GM18517 (cell line): Measurements from ENCODE around the gene MIGA2.

ENCODE experiments used
- ATAC-seq: cut with Tn5 transposase; IDR thresholded peaks from one replicate; pipeline ENCODE4 v1.9.1; 2021; ENCODE audit warnings: mild to moderate bottlenecking, moderate library complexity; ENCODE audit not compliant: unreplicated experiment

Gene MIGA2

DNA sequence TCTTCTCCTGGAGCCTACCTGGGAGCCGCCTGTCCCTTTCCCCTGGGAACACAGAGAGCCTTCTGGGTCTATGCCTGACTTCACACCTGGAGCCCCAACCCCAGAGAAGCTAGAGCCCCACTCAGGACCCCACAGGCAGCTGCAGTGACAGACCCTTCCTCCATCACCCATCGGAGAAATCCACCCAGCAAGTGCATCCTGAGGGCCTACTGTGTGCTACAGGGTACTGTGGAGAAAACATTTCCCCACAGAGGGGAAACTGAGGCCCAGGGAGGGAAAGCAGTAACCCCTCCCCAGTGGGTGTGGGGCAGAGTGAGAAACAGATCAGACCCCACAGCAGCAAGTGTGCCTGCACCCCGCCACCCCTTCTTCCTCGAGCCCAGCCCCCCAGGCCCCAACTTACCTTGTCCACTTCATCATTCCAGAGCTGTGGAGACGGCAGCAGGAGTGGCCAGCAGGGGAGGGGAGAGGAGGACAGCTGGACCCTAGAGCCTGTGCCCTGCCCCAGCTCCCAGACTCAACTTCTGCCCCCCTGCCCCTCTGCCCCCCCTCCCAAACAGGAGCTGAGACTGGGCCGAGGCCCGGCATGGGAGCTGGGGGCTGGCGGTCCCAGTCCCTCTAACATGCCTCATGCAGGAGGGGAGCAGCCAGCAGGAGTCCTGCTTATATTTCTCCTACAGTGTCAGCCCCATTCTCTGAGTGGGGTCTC, 26.0 kb upstream of the MIGA2 start:
- no peak for ATAC-seq

- no peak for ATAC-seq
These were observed 25.3 kb upstream of the MIGA2 start for GRCh38 chr9:129011170-129011569.

- no peak for ATAC-seq
These were observed 24.7 kb upstream of the MIGA2 start for GRCh38 chr9:129011761-129012181.

DNA sequence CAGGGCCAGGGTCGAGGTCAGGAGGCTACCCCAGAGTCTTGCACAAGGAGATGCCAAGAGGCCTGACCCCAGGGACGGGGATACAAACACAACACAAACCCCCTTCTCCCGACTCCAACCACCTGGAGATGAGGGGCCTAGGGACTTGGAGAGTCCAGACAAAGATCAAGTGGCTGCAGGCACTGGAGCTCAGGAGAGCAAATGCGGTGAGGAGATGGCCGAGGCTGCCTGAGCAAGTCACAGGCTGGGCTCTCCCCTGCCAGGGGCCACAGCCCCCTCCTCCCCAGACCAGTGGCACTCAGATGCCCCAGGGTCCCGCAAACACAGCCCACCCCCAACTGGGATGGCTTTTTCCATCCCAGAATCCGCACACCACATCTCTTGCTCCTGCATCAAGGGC, 24.1 kb upstream of the MIGA2 start:
- ATAC-seq, result no peak

DNA sequence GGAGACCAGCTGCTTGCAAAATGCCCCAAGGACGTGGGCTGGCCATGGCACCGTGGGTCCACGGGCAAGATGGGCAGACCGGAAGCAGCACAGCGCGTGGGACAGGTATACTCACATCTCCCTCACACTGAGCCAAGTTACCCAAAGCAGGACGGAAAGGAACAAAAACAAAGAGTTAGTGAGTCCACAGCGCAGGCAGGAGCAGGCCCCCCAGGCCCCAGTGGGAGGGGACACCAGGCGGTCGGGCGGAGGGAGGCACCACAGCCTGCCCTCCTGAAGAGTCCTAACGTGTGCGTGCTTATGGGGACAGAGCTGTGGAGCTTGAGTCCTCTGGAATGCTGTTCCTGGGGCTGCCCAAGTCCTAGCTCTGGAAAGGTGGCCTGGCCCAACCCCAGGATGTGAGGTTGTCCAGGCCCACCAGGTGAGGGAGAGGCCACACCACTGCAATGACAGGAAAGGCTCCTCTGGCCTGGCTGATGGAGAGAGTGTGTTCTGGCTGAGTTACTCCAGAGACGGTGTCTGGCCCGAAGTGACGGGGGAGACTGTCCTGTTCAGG, 23.5 kb upstream of the MIGA2 start:
- no peak for ATAC-seq

DNA sequence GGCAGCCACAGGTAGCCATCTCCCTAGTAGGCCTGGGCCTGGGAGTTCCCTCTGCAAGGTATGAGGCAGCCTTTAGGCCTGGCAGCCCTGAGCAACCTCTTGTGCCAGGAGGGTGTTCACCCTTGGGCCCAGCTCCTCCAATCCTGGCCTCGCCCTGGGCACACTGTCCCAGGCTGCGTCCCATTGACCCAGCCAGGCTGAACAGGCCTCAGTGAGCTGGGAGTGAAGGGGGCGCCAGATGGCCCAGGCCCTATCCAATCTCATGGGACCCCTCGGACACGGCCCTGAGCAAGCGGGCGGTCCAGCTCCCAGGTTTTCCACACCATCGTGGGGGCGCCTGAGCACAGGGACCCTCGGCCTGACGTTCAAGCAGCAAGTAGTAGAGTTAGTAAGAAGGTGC, 22.8 kb upstream of the MIGA2 start:
- ATAC-seq, result no peak

DNA sequence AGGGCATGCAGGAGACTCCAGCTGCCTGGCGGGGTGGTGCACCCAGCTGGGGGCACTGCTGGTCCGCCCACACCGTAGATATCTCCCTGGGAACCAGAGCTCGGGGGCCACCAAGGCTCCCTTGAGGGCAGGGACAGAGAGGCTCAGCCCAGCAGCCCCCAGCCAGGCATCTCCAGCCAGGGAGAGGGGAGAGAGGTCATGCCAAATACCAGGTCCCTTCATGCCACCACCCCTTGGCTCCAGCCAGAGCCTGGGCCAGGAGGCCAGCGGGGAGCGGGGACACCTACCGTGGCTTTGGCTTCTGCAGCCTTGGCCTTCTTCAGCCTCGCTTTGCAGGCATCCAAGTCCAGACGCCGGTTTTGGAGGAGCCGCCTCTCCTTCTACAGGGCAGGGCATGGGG, 22.3 kb upstream of the MIGA2 start:
- no peak for ATAC-seq

DNA sequence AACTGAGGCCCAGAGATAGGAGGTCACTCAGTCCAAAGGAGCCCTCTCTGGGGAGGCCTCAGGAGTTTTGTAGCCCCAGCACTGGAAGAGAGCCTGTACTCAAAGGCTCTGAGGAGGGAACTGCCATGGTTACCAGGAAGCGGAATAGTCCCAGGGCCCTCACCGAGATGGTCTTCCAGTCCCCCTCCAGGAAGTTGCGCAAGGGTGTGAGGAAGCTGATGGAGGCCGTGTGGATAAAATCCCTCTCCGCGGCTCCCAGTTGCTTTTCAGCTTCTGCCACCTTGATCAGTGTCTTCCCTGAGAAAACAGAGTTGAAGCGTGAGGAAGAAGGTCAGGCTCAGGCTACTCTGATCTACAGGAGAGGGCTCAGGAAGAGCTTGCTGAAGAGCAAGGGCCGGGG, 21.8 kb upstream of the MIGA2 start:
- no peak for ATAC-seq

DNA sequence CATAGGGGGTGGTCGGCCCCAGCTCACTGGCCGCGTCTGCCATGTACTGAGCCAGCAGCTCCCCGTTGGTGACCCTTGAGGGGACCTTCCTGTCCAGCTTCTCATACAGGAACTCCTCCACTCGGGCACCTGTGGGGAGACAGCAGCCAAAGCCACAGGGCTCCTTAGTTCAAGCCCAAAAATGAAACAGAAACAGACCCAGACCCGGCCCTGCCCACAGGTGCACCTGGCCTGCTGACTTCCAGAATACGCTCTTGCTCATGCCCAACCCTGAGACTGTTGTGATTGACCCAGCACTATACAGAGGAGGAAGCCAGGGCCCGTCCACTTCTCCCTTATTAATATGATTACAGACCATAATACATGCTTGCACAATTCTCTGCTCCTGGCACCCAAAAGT, 15.3 kb upstream of the MIGA2 start:
- peak; percentile 65 for ATAC-seq

- no peak for ATAC-seq
These were observed 14.4 kb upstream of the MIGA2 start for GRCh38 chr9:129022037-129022436.

DNA sequence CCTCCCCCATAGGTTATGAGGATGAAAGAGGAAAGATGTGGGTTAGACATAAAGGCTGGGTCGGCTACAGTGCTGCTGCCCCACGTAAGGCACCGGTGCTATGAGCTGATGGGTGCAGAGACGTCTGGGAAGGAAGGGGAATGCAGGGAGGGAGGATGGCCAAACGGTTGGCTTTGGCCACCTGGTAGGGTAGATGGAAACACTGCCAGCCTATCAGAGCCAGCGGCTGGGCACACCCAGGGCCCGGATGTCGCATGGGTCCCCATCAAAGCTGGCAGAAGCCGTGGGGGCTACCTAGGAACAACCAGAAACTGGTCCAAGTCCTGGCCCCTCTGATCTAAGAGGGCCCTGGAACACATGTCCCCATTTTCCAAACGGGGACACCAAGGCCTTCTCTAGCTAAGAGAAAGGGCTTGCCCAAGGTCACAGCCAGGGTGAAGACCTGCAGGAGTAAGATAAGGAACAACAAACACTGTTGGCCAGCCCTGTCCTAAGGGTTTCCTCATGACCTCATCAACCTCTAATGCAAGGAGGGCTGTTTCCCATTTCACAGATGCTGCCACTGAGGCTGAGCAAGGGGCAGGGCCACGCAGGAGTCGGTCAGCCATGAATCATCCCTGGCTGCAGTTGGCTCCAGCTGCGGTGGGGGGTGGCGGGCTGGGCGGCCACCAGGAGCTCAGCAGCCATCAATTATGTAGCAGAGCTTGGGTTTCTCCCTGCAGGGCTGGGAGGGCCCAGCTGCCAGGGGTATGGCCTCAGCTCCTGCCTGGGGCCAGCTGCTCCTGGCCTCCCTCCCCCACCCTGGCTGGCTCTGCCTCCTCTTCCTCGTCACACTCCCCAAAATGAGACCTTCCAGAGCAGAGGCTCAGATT, 13.2 kb upstream of the MIGA2 start:
- ATAC-seq, result no peak

GRCh38 chr9:129023908-129024233, 12.6 kb upstream of the MIGA2 start:
- ATAC-seq, result no peak

DNA sequence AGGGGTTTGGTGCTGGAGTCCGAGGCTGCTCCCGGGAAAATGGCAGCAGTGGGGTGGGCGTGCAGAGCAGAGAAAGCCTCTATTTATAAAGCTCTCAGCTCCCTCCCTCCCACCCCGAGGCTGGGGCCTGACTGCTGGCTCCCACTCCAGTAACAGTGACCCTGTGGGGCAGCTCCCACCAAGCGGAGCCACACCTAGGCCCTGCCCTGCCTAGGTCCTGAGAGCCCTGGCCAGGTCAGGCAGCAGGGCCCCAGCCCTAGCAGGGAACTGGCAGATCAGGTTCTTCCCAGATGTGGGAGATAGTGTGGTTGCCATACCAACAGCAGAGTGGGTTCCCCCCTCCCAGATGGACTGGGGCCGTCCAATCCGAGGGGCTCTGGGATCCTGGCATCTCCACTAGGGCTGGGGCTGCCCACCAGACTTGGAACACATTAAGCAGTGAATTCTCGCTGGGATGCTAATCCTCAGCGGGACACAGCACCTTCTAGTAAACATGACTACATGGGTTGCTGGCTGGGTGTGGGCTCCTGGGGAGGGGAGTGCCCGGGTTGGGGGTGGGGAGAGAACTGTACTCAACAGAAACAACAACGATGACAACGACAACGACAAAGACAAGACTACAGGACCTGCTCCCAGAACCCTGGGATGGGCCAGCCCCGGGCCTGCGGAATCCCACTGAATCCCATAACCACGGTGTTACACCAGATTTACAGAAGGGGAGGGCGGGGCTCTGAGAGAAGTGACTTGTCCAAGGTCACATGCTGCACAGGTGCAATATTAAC, 9.8 kb upstream of the MIGA2 start:
- no peak for ATAC-seq

DNA sequence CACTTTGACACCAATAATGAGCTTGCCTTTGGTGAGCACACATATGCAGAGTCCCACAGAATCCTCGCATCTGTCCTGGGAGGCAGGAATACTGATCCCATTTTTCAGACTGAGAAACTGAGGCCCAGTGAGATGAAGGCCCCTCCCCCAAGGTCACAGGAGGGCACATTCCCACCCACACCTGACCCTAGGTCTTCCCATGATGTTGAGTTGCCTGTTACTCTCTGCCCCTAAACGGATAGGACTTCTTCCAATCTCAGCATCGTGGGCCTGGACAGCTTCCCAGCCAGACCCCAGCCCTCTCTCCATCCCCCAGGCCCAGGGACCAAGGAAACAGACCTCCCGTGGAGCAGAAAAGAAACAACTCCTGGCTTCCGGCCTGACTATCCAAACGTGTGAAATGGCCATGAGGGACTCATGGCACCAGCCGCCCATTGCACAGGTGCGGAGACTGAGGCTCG, 9.2 kb upstream of the MIGA2 start:
- no peak for ATAC-seq

DNA sequence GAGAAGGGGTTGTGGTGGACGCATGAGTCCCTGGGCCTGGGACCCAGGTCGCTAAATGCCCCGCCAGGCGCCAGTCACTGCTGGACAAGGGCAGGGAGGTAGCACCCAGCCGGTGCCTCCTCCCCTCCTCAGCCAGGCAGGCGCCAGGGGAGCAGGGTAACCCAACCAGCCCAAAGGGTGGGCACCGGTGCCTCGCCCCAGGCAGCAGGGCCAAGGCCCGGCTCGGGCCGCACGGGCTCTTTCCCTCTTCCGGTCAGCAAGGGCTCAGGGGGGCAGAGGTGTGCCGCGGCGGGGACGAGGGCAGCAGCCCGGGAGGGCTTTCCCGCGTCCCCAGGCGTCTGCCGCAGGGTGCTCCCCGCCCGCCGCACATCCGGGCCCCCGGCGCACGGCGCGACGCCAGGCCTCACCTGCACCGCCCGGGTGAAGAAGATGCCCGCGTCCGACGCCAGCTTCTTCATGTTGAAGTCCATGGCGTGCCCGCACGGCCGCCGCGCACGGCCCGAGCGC, 8.7 kb upstream of the MIGA2 start:
- ATAC-seq, result peak; percentile 52

- peak; percentile 57 for ATAC-seq
These were observed 8.0 kb upstream of the MIGA2 start, which contains the start of gene SH3GLB2 for GRCh38 chr9:129028192-129028966. Gene SH3GLB2, minus strand, starts transcription at chr9:129028331. Its CDS starts 177 bp downstream, at chr9:129028154.

DNA sequence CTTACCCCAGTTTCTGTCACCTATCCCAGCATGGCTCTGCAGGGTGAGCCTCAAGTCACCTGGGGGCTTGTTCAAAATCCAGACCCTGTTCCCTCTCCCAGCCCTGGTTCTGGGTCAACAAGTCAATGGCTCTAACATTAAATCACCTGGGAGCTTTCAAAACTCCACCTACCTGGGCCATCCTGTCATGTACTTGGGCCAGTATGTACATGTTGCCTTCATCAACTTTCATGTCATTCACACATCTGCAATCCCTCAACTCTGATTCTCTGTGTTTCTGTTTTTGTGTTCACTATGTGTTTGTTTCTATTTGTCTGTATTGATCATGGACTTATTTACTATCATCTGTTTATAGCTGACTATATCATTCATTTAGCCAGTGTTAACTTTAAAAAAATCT, 6.2 kb upstream of the MIGA2 start:
- no peak for ATAC-seq

GRCh38 chr9:129031514-129031913, 4.9 kb upstream of the MIGA2 start:
- ATAC-seq, result no peak

DNA sequence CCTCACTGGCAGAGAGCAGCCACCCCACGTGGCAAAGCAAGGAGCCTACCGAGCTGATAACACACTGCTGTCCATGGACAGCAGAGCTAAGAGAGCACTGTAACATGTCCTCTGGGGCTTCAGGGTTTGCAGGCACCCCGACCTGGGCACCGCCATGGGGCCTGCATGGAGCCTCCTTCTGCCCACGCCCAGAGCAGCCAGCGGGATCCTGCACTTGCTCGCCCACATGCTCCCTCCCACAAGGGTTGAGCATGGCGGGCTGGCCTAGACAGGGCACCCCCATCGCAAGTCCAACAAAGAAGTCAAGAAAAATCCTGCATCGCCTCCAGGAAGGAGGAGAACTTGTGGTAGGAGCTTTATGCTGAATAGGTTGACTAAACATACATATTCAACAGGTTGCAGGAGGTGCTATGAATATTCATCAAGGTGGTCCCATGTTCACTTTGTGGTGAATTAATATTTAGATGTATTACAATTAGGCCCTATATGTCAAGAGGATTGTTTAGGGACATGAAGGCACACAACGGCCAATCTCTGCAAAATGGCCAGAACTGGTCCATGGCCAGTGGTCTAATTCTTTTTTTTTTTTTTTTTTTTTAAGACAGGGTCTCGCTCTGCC, 3.8 kb upstream of the MIGA2 start:
- no peak for ATAC-seq

- ATAC-seq, result no peak
These were observed 3.2 kb upstream of the MIGA2 start for GRCh38 chr9:129033216-129033615.
